Fibroblast of lung (primary cell): Measurements from ENCODE around the gene PTPRM. TPM values are rescaled to one million over a fixed set of nuclear protein-coding genes. Genes with fewer than 3 reads are reported as not detected.
A peak's percentile ranks its signal among the peaks of the same experiment; 100 is the strongest.

Experiments
- DNase-seq, 2 donors: peaks; one replicate each; pipeline versions ENCODE4 v3.0.0 to v3.0.0-alpha.2; 2010; ENCODE audit warnings: low read depth in 2 of 2
- H2AFZ ChIP-seq: 2 replicates; pipeline ENCODE4 v1.5.1; 2012; ENCODE audit warnings: low read length, control low read depth, inconsistent platforms
- H3K27ac ChIP-seq: 2 replicates; pipeline ENCODE4 v1.5.1; 2011; ENCODE audit warnings: low read length, control low read depth; ENCODE audit not compliant: insufficient read depth
- H3K27me3 ChIP-seq: 2 replicates; pipeline ENCODE4 v1.5.1; 2011; ENCODE audit warnings: mild to moderate bottlenecking, low read length; ENCODE audit not compliant: control insufficient read depth, insufficient read depth
- H3K36me3 ChIP-seq: 2 replicates; pipeline ENCODE4 v1.5.1; 2011; ENCODE audit warnings: low read length; ENCODE audit not compliant: control insufficient read depth, insufficient read depth
- H3K4me1 ChIP-seq: 2 replicates; pipeline ENCODE4 v1.5.1; 2011; ENCODE audit warnings: low read length; ENCODE audit not compliant: control insufficient read depth, insufficient read depth; ENCODE audit errors: extremely low read depth
- H3K4me2 ChIP-seq: 2 replicates; pipeline ENCODE4 v1.5.1; 2011; ENCODE audit warnings: low read length, control low read depth; ENCODE audit not compliant: insufficient read depth; ENCODE audit errors: extremely low read depth
- H3K4me3 ChIP-seq, 4 experiments: fragments of 200-600 bp in 1 of 4; sonication (generic) in 1 of 4; replicated peaks in 1 of 4; 2 replicates each; pipeline ENCODE4 v1.5.1; 2011 to 2016; ENCODE audit warnings: low read length in 4 of 4, low read depth in 3 of 4, mild to moderate bottlenecking in 3 of 4, control low read depth in 2 of 4, inconsistent platforms in 1 of 4, mixed read lengths in 1 of 4; ENCODE audit not compliant: insufficient read depth in 1 of 4; ENCODE audit errors: control extremely low read depth in 1 of 4
- H3K79me2 ChIP-seq: 2 replicates; pipeline ENCODE4 v1.5.1; 2012; ENCODE audit warnings: mild to moderate bottlenecking, low read length, inconsistent platforms; ENCODE audit not compliant: control insufficient read depth, insufficient read depth
- H3K9ac ChIP-seq: 2 replicates; pipeline ENCODE4 v1.5.1; 2011; ENCODE audit warnings: mild to moderate bottlenecking, low read length, control low read depth; ENCODE audit not compliant: insufficient read depth
- H3K9me3 ChIP-seq: 2 replicates; pipeline ENCODE4 v1.5.1; 2012; ENCODE audit warnings: low read depth, low read length; ENCODE audit not compliant: control insufficient read depth, insufficient read depth
- H4K20me1 ChIP-seq: 2 replicates; pipeline ENCODE4 v1.5.1; 2011; ENCODE audit warnings: low read length; ENCODE audit not compliant: control insufficient read depth, insufficient read depth; ENCODE audit errors: extremely low read depth
- CTCF ChIP-seq, 2 donors: IDR thresholded peaks in 1 of 2; conservative IDR thresholded peaks in 1 of 2; 1 replicate in 1 of 2; 2 replicates in 1 of 2; pipeline ENCODE4 v1.5.1; 2011 to 2012; ENCODE audit warnings: low read length in 2 of 2, control low read depth in 1 of 2, inconsistent platforms in 1 of 2, low read depth in 1 of 2, mild to moderate bottlenecking in 1 of 2
- EZH2 ChIP-seq: IDR thresholded peaks from 2 replicates; pipeline ENCODE4 v1.5.1; 2012; ENCODE audit warnings: low read length, control low read depth, mild to moderate bottlenecking; ENCODE audit errors: missing control alignments
- polyA plus RNA-seq, 2 donors: library from polyadenylated mRNA; depleted of rRNA in 1 of 2; stranded (reverse) in 1 of 2; unstranded in 1 of 2; fragments of >200 nt; gene quantifications; 2 replicates each; pipeline ENCODE4 v1.2.1, GENCODE V29; 2011 to 2012; ENCODE audit warnings: missing spikeins in 1 of 2
- total RNA-seq: library from RNA; depleted of rRNA; stranded (reverse); fragments of >200 nt; gene quantifications from 2 replicates; pipeline ENCODE4 v1.2.1, GENCODE V29; 2014

PTPRM gene
- total and polyA plus RNA-seq, 2 donors (not counting 1 experiment from before 2014, with no cell fraction given): 86.6 to 87.0 TPM

GRCh38 chr18:7758764-7759163, 191.6 kb downstream of the PTPRM start:
- no peak overlapping the region for H3K9ac ChIP-seq
- no peak overlapping the region for H3K27ac ChIP-seq
- H3K79me2 ChIP-seq: no peaks in the 10 kb centered on the region
- H2AFZ ChIP-seq: no peak overlapping the region
- no peaks in the 10 kb centered on the region for H3K27me3 ChIP-seq
- H3K4me2 ChIP-seq: no peak overlapping the region
- H4K20me1 ChIP-seq: peaks cover 2% of the 10 kb centered on the region
- TF ChIP-seq CTCF (conservative IDR thresholded peaks at IDR 0.05 in 1 of 2, IDR thresholded peaks at IDR 0.05 in 1 of 2; ENCODE audit: low read depth in 1 of 2, low read length in 2 of 2) (no peak), EZH2 (no peak)
- no peak overlapping the region for H3K4me3 ChIP-seq
- H3K36me3 ChIP-seq: no peaks in the 10 kb centered on the region
- DNase-seq: no peak
- no peaks in the 10 kb centered on the region for H3K4me1 ChIP-seq
- H3K9me3 ChIP-seq: no peaks in the 10 kb centered on the region

GRCh38 chr18:7760967-7761948, 194.1 kb downstream of the PTPRM start:
- Histone ChIP-seq H3K27ac (no peak overlapping the region), H3K4me2 (no peak overlapping the region), H3K4me3 (no peak overlapping the region), H2AFZ (no peak overlapping the region), H4K20me1 (peaks cover 2% of the 10 kb centered on the region), H3K27me3 (no peaks in the 10 kb centered on the region), H3K4me1 (no peaks in the 10 kb centered on the region), H3K9ac (no peak overlapping the region), H3K36me3 (no peaks in the 10 kb centered on the region), H3K9me3 (no peaks in the 10 kb centered on the region), H3K79me2 (no peaks in the 10 kb centered on the region)
- TF ChIP-seq EZH2 (no peak), CTCF (conservative IDR thresholded peaks at IDR 0.05 in 1 of 2, IDR thresholded peaks at IDR 0.05 in 1 of 2; ENCODE audit: low read depth in 1 of 2, low read length in 2 of 2) (no peak)
- peak; percentile 8 to 86 for DNase-seq

- Histone ChIP-seq H3K36me3 (no peaks in the 10 kb centered on the region), H3K4me3 (no peak overlapping the region), H2AFZ (no peak overlapping the region), H3K27ac (no peak overlapping the region), H4K20me1 (no peaks in the 10 kb centered on the region), H3K79me2 (no peaks in the 10 kb centered on the region), H3K9me3 (no peaks in the 10 kb centered on the region), H3K27me3 (no peaks in the 10 kb centered on the region), H3K4me1 (no peaks in the 10 kb centered on the region), H3K9ac (no peak overlapping the region), H3K4me2 (no peak overlapping the region)
- no peak for DNase-seq
- TF ChIP-seq EZH2 (no peak), CTCF (conservative IDR thresholded peaks at IDR 0.05 in 1 of 2, IDR thresholded peaks at IDR 0.05 in 1 of 2; ENCODE audit: low read depth in 1 of 2, low read length in 2 of 2) (no peak)
Observed at GRCh38 chr18:7764405-7764804, 197.3 kb downstream of the PTPRM start.
